GM12878 (cell line): ENCODE measurements around the gene GTPBP3. TPM values are rescaled to one million over a fixed set of nuclear protein-coding genes. Genes with fewer than 3 reads are reported as not detected.

Source experiments
- ATAC-seq: fragments of 200-7000 bp; cut with Tn5 transposase; 3 replicates; pipeline ENCODE4 v1.9.1; 2020; ENCODE audit warnings: mild to moderate bottlenecking, moderate library complexity
- BruUV-seq: library from RNA; stranded (reverse); fragments of 400-500 nt; replicated peaks from 2 replicates; lab custom pipeline; 2021; lab: Mats Ljungman, UMichigan
- CTCF ChIA-PET: fragments of 300-600 bp; sonication (Branson Sonifier 250); formaldehyde crosslinking; extraction: SDS; loops from one replicate; lab custom pipeline; 2021; ENCODE audit warnings: inconsistent platforms; lab: Yijun Ruan, JAX
- POLR2A ChIA-PET: fragments of 350-600 bp; formaldehyde crosslinking; extraction: SDS; loops from one replicate; lab custom pipeline; 2021; ENCODE audit warnings: inconsistent platforms; lab: Charles Lee
- RAD21 ChIA-PET: fragments of 300-600 bp; sonication (Branson Sonifier 250); formaldehyde crosslinking; loops from one replicate; lab custom pipeline; 2023; ENCODE audit warnings: antibody characterized with exemption; ENCODE audit not compliant: unreplicated experiment; lab: Charles Lee
- SMC1A ChIA-PET: fragments of 300-600 bp; sonication (Branson Sonifier 250); formaldehyde crosslinking; loops from one replicate; lab custom pipeline; 2023; ENCODE audit not compliant: unreplicated experiment, uncharacterized antibody; lab: Charles Lee
- DNase-seq: peaks from one replicate; pipeline ENCODE4 v3.0.0-alpha.2; 2011; ENCODE audit warnings: low read depth, low spot score
- FAIRE-seq: peaks from 3 replicates; lab custom pipeline; 2011; peaks lifted over from hg19 to GRCh38; lab: Jason Lieb, UNC
- H2AFZ ChIP-seq: 2 replicates; pipeline ENCODE4 v1.6.0; 2011; ENCODE audit warnings: low read depth, low read length, control low read depth; ENCODE audit not compliant: control insufficient read depth
- H3K27ac ChIP-seq: 2 replicates; pipeline ENCODE4 v1.5.1; 2011; ENCODE audit warnings: control low read depth; ENCODE audit not compliant: control insufficient read depth, insufficient read depth
- H3K27me3 ChIP-seq, 2 experiments: replicated peaks in 1 of 2; 2 replicates each; pipeline versions ENCODE4 v1.6.0 to v1.6.1; 2011; ENCODE audit warnings: low read length in 1 of 2; ENCODE audit not compliant: control insufficient read depth in 2 of 2, insufficient read depth in 2 of 2
- H3K36me3 ChIP-seq, 2 experiments: 2 replicates each; pipeline ENCODE4 v1.5.1; 2011; ENCODE audit warnings: low read length in 1 of 2; ENCODE audit not compliant: control insufficient read depth in 2 of 2, insufficient read depth in 2 of 2
- H3K4me1 ChIP-seq: 2 replicates; pipeline ENCODE4 v1.6.1; 2011; ENCODE audit warnings: mild to moderate bottlenecking, low read length, moderate library complexity, mixed read lengths; ENCODE audit not compliant: control insufficient read depth, insufficient read depth
- H3K4me2 ChIP-seq: 2 replicates; pipeline ENCODE4 v1.6.0; 2011; ENCODE audit warnings: control low read depth; ENCODE audit not compliant: control insufficient read depth, insufficient read depth
- H3K4me3 ChIP-seq: fragments of 200-600 bp; sonication (generic); 2 replicates; pipeline ENCODE4 v1.5.1; 2016
- H3K79me2 ChIP-seq: 2 replicates; pipeline ENCODE4 v1.6.0; 2011; ENCODE audit warnings: low read length; ENCODE audit not compliant: control insufficient read depth, insufficient read depth
- H3K9ac ChIP-seq: 2 replicates; pipeline ENCODE4 v1.8.0; 2011; ENCODE audit warnings: low read length, control low read depth, mixed read lengths; ENCODE audit not compliant: control insufficient read depth, insufficient read depth
- H3K9me3 ChIP-seq: replicated peaks from 3 replicates; pipeline ENCODE4 v1.5.1; 2011; ENCODE audit warnings: mild to moderate bottlenecking, low read length; ENCODE audit not compliant: control insufficient read depth, insufficient read depth
- H4K20me1 ChIP-seq: 2 replicates; pipeline ENCODE4 v1.6.0; 2011; ENCODE audit not compliant: control insufficient read depth, insufficient read depth
- ATF7 ChIP-seq: fragments of 450-650 bp; IDR thresholded peaks from 2 replicates; pipeline ENCODE4 v1.6.1; 2016; ENCODE audit warnings: low read depth, mild to moderate bottlenecking
- BRCA1 ChIP-seq: IDR thresholded peaks from 2 replicates; pipeline ENCODE4 v1.6.1; 2011; ENCODE audit warnings: low read depth, low read length, improper control_type of control experiment
- KAT2A ChIP-seq: conservative IDR thresholded peaks from 2 replicates; pipeline ENCODE4 v1.6.1; 2011; ENCODE audit warnings: low read depth, low read length; ENCODE audit not compliant: control insufficient read depth
- MTA2 ChIP-seq: fragments of 450-650 bp; IDR thresholded peaks from 2 replicates; pipeline ENCODE4 v1.6.1; 2016; ENCODE audit warnings: low read depth, mild to moderate bottlenecking, moderate library complexity
- MTA3 ChIP-seq: IDR thresholded peaks from 2 replicates; pipeline ENCODE4 v1.6.1; 2012; ENCODE audit warnings: low read length, inconsistent platforms, borderline replicate concordance
- NRF1 ChIP-seq: conservative IDR thresholded peaks from 2 replicates; pipeline ENCODE4 v1.6.1; 2011; ENCODE audit warnings: mild to moderate bottlenecking, low read depth, low read length, improper control_type of control experiment
- POU2F2 ChIP-seq: IDR thresholded peaks from 3 replicates; pipeline ENCODE4 v1.6.1; 2011; ENCODE audit warnings: low read depth, mild to moderate bottlenecking, low read length, borderline replicate concordance
- SPI1 ChIP-seq: IDR thresholded peaks from 2 replicates; pipeline ENCODE4 v1.6.1; 2011; ENCODE audit warnings: low read depth, mild to moderate bottlenecking, low read length, moderate library complexity, borderline replicate concordance; ENCODE audit not compliant: insufficient read depth
- SREBF1 ChIP-seq: IDR thresholded peaks from 2 replicates; pipeline ENCODE4 v1.6.1; 2012; ENCODE audit warnings: mild to moderate bottlenecking, low read length
- SREBF2 ChIP-seq: IDR thresholded peaks from 2 replicates; pipeline ENCODE4 v1.6.1; 2012; ENCODE audit warnings: mild to moderate bottlenecking, low read length
- SUPT20H ChIP-seq: IDR thresholded peaks from 2 replicates; pipeline ENCODE4 v1.6.1; 2011; ENCODE audit warnings: low read depth, mild to moderate bottlenecking, low read length, moderate library complexity, borderline replicate concordance; ENCODE audit not compliant: control insufficient read depth
- WGBS: methylation state at CpG from one replicate; pipeline ENCODE4 v1.1.6; 2016; ENCODE audit warnings: low lambda C conversion rate; ENCODE audit not compliant: insufficient replicate concordance, insufficient coverage; ENCODE audit errors: missing lambda C conversion rate; 5-methylcytosine and 5-hydroxymethylcytosine counted together
- in situ Hi-C: fragments of 300-500 bp; cut with MboI; formaldehyde crosslinking; loops from 9 replicates; pipeline ENCODE4 v1.14.3; 2018; ENCODE audit warnings: mixed read lengths
- intact Hi-C: fragments of 100-400 bp; cut with micrococcal nuclease; formaldehyde crosslinking; loops from one replicate; pipeline ENCODE4 v1.14.2; 2022; ENCODE audit not compliant: unreplicated experiment
- polyA plus RNA-seq, 11 experiments: library from polyadenylated mRNA; depleted of rRNA in 4 of 11; unstranded in 6 of 11; stranded (reverse) in 5 of 11; fragments of >200 nt; fragmentation: Nextera tagmentation in 4 of 11; fragmentation: Illumina TruSeq in 1 of 11; extraction: Ambion mirVana in 4 of 11; extraction: Trizol in 1 of 11; gene quantifications; 1 replicate in 1 of 11; 2 replicates in 10 of 11; pipeline versions ENCODE4 v1.2.1 to v1.2.3, GENCODE V29; 2011 to 2016; ENCODE audit warnings: inconsistent platforms in 2 of 11, missing spikeins in 2 of 11, low read depth in 1 of 11
- total RNA-seq, 4 experiments: library from RNA; depleted of rRNA in 3 of 4; stranded (reverse); fragments of >200 nt in 3 of 4; fragmentation: Illumina TruSeq in 1 of 4; extraction: Trizol in 1 of 4; gene quantifications; 2 replicates each; pipeline versions ENCODE4 v1.2.1 to v1.2.3, GENCODE V29; 2013 to 2021
- TF ChIP-seq, protein P1 (sequence below): fragments of 450-650 bp; IDR thresholded peaks from 2 replicates; pipeline ENCODE4 v1.6.1; 2017; ENCODE audit warnings: mild to moderate bottlenecking, moderate library complexity

The GTPBP3 gene
- total and polyA plus RNA-seq, 10 of the 15 experiments (the other 5 are each of a cell fraction or from before 2014, with no cell fraction given) = 2.9 to 46.8 (median 15.4) TPM

DNA sequence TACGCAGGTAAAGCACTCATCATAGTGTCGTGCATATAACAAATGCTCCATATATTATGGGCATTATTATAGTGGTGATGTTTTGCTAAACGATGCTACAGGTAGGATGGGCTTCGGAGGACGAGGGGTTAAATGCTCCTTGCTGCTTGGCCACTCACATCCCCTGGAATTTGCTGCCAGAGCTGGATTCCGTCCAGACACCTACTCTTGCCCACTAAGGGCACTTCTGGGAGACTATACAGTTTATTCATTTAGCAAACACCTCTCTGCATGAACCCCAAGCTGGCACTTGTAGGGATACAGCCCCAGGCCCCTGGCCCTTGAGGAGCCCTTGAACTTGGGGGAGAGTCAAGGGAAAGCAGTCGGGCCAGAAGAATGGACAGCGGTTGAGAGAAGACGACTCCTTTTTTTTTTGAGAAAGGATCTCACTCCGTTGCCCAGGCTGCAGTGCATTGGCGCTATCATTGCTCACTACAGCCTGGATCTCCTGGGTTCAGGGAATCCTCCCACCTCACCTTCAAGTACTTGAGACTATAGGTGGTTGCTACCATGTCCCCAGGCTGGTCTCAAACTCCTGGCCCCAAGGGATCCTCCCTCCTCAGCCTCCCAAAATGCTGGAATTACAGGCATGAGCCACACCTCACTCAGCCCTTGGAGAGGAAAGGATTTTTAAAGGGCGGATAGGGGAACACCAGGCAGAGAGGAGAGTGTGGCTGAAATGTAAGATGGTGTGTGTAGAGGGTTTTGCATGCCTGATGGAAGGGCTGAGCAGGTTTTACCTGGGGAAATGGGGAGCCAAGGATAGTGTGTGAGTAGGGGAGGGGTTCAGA lies 32.8 kb upstream of the GTPBP3 start:
- Histone ChIP-seq H3K79me2 (peaks cover 13% of the 10 kb centered on the region), H4K20me1 (no peaks in the 10 kb centered on the region), H3K4me1 (peaks cover 16% of the 10 kb centered on the region), H3K9ac (peak overlapping the region; percentile 4; the same call in 1 of the 2 replicates), H3K4me3 (no peak overlapping the region), H2AFZ (no peak overlapping the region), H3K27me3 (no peaks in the 10 kb centered on the region), H3K27ac (no peak overlapping the region), H3K9me3 (no peaks in the 10 kb centered on the region), H3K36me3 (no peaks in the 10 kb centered on the region), H3K4me2 (peak overlapping the region; percentile 88)
- in situ Hi-C loops = no loop called here
- ChIA-PET SMC1A (interaction anchor here (0.8 to 2.1 kb wide), 9 partner anchors 10 to 147 kb away, joined by 3 to 8 read pairs (median 4); partner anchors contain the start of genes ANO8 and USE1), CTCF (interaction anchor here (0.7 to 5.0 kb wide), 20 partner anchors 8 to 237 kb away, joined by 3 to 43 read pairs (median 4); partner anchors contain the start of genes ANO8, BABAM1, BST2 and CCDC194), RAD21 (interaction anchor here (0.5 to 1.5 kb wide), 15 partner anchors 8 to 537 kb away, joined by 3 to 14 read pairs (median 4); partner anchors contain the start of genes ANO8, BABAM1 and MVB12A), POLR2A (interaction anchor here (0.6 to 2.9 kb wide), 20 partner anchors 12 to 1247 kb away, joined by 3 to 12 read pairs (median 4); partner anchors contain the start of genes ANO8, BABAM1, BST2 and OCEL1)
- ATAC-seq = no peak
- no peak for DNase-seq
- no TSS peak for BruUV-seq
- TF ChIP-seq BRCA1 = no peak
- TF ChIP-seq SREBF1 = no peak
- TF ChIP-seq SPI1 = no peak
- no peak for TF ChIP-seq ATF7
- TF ChIP-seq KAT2A = no peak
- no peak for TF ChIP-seq MTA2
- TF ChIP-seq NRF1 = no peak
- TF ChIP-seq, protein P1, sequence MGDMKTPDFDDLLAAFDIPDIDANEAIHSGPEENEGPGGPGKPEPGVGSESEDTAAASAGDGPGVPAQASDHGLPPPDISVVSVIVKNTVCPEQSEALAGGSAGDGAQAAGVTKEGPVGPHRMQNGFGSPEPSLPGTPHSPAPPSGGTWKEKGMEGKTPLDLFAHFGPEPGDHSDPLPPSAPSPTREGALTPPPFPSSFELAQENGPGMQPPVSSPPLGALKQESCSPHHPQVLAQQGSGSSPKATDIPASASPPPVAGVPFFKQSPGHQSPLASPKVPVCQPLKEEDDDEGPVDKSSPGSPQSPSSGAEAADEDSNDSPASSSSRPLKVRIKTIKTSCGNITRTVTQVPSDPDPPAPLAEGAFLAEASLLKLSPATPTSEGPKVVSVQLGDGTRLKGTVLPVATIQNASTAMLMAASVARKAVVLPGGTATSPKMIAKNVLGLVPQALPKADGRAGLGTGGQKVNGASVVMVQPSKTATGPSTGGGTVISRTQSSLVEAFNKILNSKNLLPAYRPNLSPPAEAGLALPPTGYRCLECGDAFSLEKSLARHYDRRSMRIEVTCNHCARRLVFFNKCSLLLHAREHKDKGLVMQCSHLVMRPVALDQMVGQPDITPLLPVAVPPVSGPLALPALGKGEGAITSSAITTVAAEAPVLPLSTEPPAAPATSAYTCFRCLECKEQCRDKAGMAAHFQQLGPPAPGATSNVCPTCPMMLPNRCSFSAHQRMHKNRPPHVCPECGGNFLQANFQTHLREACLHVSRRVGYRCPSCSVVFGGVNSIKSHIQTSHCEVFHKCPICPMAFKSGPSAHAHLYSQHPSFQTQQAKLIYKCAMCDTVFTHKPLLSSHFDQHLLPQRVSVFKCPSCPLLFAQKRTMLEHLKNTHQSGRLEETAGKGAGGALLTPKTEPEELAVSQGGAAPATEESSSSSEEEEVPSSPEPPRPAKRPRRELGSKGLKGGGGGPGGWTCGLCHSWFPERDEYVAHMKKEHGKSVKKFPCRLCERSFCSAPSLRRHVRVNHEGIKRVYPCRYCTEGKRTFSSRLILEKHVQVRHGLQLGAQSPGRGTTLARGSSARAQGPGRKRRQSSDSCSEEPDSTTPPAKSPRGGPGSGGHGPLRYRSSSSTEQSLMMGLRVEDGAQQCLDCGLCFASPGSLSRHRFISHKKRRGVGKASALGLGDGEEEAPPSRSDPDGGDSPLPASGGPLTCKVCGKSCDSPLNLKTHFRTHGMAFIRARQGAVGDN = no peak
- TF ChIP-seq MTA3 = no peak
- no peak for TF ChIP-seq POU2F2
- TF ChIP-seq SUPT20H = no peak
- TF ChIP-seq SREBF2 = no peak
- intact Hi-C loops = loop anchor here (10.0 kb wide), 1 partner anchor 410 kb away; no protein-coding TSS in a partner anchor
- FAIRE-seq = no peak
- WGBS = 87% methylated on average over 12 of the region's 12 CpGs
